Smooth muscle cell (in vitro differentiated cells): ENCODE results near the gene EFCAB6. TPM values are rescaled to one million over a fixed set of nuclear protein-coding genes. Genes with fewer than 3 reads are reported as not detected.

Source experiments
- DNase-seq: peaks from one replicate; lab custom pipeline; 2025; ENCODE audit not compliant: unreplicated experiment; lab: John Stamatoyannopoulos, UW
- H2AFZ ChIP-seq: fragments of 200-600 bp; sonication (generic); 2 replicates; pipeline ENCODE4 v1.6.0; 2016; ENCODE audit warnings: antibody characterized with exemption, low read depth, mild to moderate bottlenecking
- H3F3A ChIP-seq: fragments of 200-600 bp; sonication (generic); 2 replicates; pipeline ENCODE4 v1.6.0; 2017; ENCODE audit warnings: antibody characterized with exemption, low read depth
- H3K27ac ChIP-seq: fragments of 200-600 bp; sonication (generic); 2 replicates; pipeline ENCODE4 v1.5.1; 2016; ENCODE audit warnings: low read depth, mild to moderate bottlenecking
- H3K27me3 ChIP-seq: fragments of 200-600 bp; sonication (generic); 2 replicates; pipeline ENCODE4 v1.6.1; 2016; ENCODE audit warnings: low read depth, mild to moderate bottlenecking
- H3K36me3 ChIP-seq: fragments of 200-600 bp; sonication (generic); 2 replicates; pipeline ENCODE4 v1.5.1; 2016; ENCODE audit warnings: low read depth
- H3K4me1 ChIP-seq: fragments of 200-600 bp; sonication (generic); 2 replicates; pipeline ENCODE4 v1.5.1; 2016; ENCODE audit warnings: low read depth
- H3K4me2 ChIP-seq: fragments of 200-600 bp; sonication (generic); 2 replicates; pipeline ENCODE4 v1.6.0; 2016; ENCODE audit warnings: mild to moderate bottlenecking
- H3K4me3 ChIP-seq: fragments of 200-600 bp; sonication (generic); 2 replicates; pipeline ENCODE4 v1.5.1; 2016; ENCODE audit warnings: mild to moderate bottlenecking
- H3K79me2 ChIP-seq: fragments of 200-600 bp; sonication (generic); 2 replicates; pipeline ENCODE4 v1.6.0; 2016; ENCODE audit warnings: low read depth, mild to moderate bottlenecking
- H3K9ac ChIP-seq: fragments of 200-600 bp; sonication (generic); 2 replicates; pipeline ENCODE4 v1.6.0; 2016; ENCODE audit warnings: low read depth
- H3K9me3 ChIP-seq: fragments of 200-600 bp; sonication (generic); replicated peaks from 2 replicates; pipeline ENCODE4 v1.5.1; 2016; ENCODE audit warnings: low read depth
- H4K20me1 ChIP-seq: fragments of 200-600 bp; sonication (generic); 2 replicates; pipeline ENCODE4 v1.6.0; 2016; ENCODE audit warnings: low read depth
- CTCF ChIP-seq: fragments of 200-600 bp; sonication (generic); IDR thresholded peaks from 2 replicates; pipeline ENCODE4 v1.5.1; 2017; ENCODE audit warnings: borderline replicate concordance, mild to moderate bottlenecking, antibody characterized with exemption; ENCODE audit not compliant: insufficient read depth, poor library complexity, severe bottlenecking
- WGBS: methylation state at CpG from one replicate; pipeline ENCODE4 v1.1.7; 2016; ENCODE audit warnings: low lambda C conversion rate; 5-methylcytosine and 5-hydroxymethylcytosine counted together
- polyA plus RNA-seq: library from polyadenylated mRNA; unstranded; fragments of >200 nt; fragmentation: Nextera tagmentation; extraction: Ambion mirVana; gene quantifications from 2 replicates; pipeline ENCODE4 v1.2.1, GENCODE V29; 2016
- total RNA-seq: library from RNA; depleted of rRNA; stranded (reverse); fragments of >200 nt; gene quantifications from 2 replicates; pipeline ENCODE4 v1.2.3, GENCODE V29; 2014

The EFCAB6 gene
- total and polyA plus RNA-seq, 2 experiments from 2014 or later = 0.80 to 2.9 TPM

- no peaks in the 10 kb centered on the region for H3F3A ChIP-seq
- no peaks in the 10 kb centered on the region for H4K20me1 ChIP-seq
- H3K79me2 ChIP-seq = no peaks in the 10 kb centered on the region
- WGBS = 93% methylated on average over 7 of the region's 7 CpGs
- H3K36me3 ChIP-seq = no peaks in the 10 kb centered on the region
- no peak overlapping the region for H3K27ac ChIP-seq
- no peaks in the 10 kb centered on the region for H3K9me3 ChIP-seq
- H3K4me1 ChIP-seq = no peaks in the 10 kb centered on the region
- no peaks in the 10 kb centered on the region for H3K27me3 ChIP-seq
- no peak overlapping the region for H3K9ac ChIP-seq
- TF ChIP-seq CTCF = no peak
- H3K4me3 ChIP-seq = no peak overlapping the region
- no peak for DNase-seq
- H3K4me2 ChIP-seq = no peak overlapping the region
- no peak overlapping the region for H2AFZ ChIP-seq
These were observed 276.8 kb downstream of the EFCAB6 start for GRCh38 chr22:43535336-43535735.

- Histone ChIP-seq H3K79me2 (no peaks in the 10 kb centered on the region), H3K27me3 (no peaks in the 10 kb centered on the region), H4K20me1 (no peaks in the 10 kb centered on the region), H3K27ac (no peak overlapping the region), H3K9me3 (no peaks in the 10 kb centered on the region), H3K4me1 (no peaks in the 10 kb centered on the region), H3K4me2 (no peak overlapping the region), H3F3A (no peaks in the 10 kb centered on the region), H2AFZ (no peak overlapping the region), H3K4me3 (no peak overlapping the region), H3K9ac (no peak overlapping the region), H3K36me3 (no peaks in the 10 kb centered on the region)
- TF ChIP-seq CTCF = no peak
- no peak for DNase-seq
- 87% methylated on average over 6 of the region's 6 CpGs for WGBS
These were observed 277.2 kb downstream of the EFCAB6 start for GRCh38 chr22:43534916-43535315.

GRCh38 chr22:43533656-43534428 lies 278.3 kb downstream of the EFCAB6 start:
- H3F3A ChIP-seq = no peaks in the 10 kb centered on the region
- TF ChIP-seq CTCF = no peak
- H3K4me3 ChIP-seq = no peak overlapping the region
- H3K4me2 ChIP-seq = no peak overlapping the region
- H3K36me3 ChIP-seq = no peaks in the 10 kb centered on the region
- no peak overlapping the region for H3K27ac ChIP-seq
- no peak overlapping the region for H3K9ac ChIP-seq
- no peaks in the 10 kb centered on the region for H3K79me2 ChIP-seq
- no peaks in the 10 kb centered on the region for H4K20me1 ChIP-seq
- no peak for DNase-seq
- H3K27me3 ChIP-seq = no peaks in the 10 kb centered on the region
- no peak overlapping the region for H2AFZ ChIP-seq
- no peaks in the 10 kb centered on the region for H3K9me3 ChIP-seq
- 93% methylated on average over 10 of the region's 10 CpGs for WGBS
- no peaks in the 10 kb centered on the region for H3K4me1 ChIP-seq

GRCh38 chr22:43533156-43533530 lies 279.0 kb downstream of the EFCAB6 start:
- WGBS = 89% methylated on average over 3 of the region's 3 CpGs
- Histone ChIP-seq H3K79me2 (no peaks in the 10 kb centered on the region), H3K27ac (no peak overlapping the region), H3F3A (no peaks in the 10 kb centered on the region), H3K4me3 (no peak overlapping the region), H4K20me1 (no peaks in the 10 kb centered on the region), H3K4me2 (no peak overlapping the region), H2AFZ (no peak overlapping the region), H3K4me1 (no peaks in the 10 kb centered on the region), H3K9ac (no peak overlapping the region), H3K27me3 (no peaks in the 10 kb centered on the region), H3K36me3 (no peaks in the 10 kb centered on the region), H3K9me3 (no peaks in the 10 kb centered on the region)
- no peak for DNase-seq
- TF ChIP-seq CTCF = no peak
